Measurements from ENCODE around the gene CLRN1.

DNA sequence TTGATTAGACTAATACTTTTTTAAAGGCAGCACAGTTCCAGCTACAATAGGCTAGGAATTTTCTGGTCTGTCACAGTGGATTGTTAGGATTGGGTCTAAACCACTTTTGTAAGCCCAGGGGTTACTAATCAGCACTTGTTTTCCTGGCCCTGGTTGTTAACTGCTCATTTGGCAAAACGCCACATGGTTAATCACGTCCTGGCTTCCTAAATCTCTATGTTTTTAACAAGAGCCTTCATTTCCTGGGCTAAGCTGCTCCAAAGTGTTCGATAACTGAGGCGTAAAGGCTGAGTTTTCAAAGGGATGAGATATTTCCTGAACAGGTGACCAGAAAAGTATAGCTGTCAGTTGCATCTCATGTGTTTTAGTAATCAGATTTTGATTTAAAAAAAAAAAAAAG lies 38.9 kb upstream of the CLRN1 start:
- no peak for TF ChIP-seq CTCF (IDR thresholded peaks at IDR 0.05)
- TF ChIP-seq POLR2A (IDR thresholded peaks at IDR 0.05; ENCODE audit: low read depth): no peak

Measured in esophagus muscularis mucosa (tissue), 3 donors.